ENCODE data around the gene ADAT3. TPM values are rescaled to one million over a fixed set of nuclear protein-coding genes. Genes with fewer than 3 reads are reported as not detected.

Gene ADAT3
- total and polyA plus RNA-seq, 8 donors = 1.3 to 9.4 (median 2.9) TPM

DNA sequence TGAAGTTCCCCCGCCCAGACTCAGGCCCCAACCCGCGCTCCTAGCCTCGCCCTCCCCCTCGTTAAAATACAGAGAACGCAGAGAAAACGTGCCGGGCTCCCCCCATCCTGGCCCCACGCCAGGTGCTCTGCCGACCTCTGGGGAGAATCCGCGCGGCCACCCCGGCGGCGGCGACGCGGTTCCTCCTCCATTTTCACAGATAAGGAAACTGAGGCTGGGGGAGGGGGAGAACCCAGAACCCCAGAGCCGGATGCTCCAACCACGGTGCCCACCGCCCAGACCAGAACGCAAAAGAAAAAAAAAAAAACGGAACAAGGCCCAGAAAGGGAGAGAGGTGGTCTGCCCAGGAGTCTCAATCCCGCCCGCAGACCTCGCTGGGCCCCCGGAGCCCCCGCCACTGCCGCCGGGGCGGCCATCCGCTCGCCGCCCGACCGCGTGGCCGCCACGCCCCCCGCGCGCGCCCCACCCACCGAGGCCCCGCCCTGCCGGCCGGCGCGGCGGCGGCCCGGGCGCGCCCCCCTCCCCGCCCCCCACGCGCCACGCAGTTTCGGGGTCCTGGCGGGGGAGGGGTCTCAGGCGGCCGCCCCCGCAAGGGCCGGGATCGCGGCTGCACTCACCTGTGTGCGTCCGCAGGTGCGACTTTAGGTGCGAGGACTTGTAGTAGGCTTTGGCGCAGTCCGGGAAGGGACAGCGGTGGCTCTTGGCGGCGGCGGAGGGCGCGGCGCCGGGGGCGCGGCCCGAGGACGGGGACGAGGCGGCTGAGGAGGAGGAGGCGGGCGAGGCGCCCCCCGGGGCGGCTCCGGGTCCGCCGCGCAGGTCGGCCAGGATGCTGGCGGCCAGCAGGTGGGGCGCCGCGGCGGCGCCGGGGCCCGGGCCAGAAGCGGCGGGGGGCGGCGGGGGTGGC is 42.5 kb upstream of the ADAT3 start:
- H3K27me3 ChIP-seq = no peaks in the 10 kb centered on the region

DNA sequence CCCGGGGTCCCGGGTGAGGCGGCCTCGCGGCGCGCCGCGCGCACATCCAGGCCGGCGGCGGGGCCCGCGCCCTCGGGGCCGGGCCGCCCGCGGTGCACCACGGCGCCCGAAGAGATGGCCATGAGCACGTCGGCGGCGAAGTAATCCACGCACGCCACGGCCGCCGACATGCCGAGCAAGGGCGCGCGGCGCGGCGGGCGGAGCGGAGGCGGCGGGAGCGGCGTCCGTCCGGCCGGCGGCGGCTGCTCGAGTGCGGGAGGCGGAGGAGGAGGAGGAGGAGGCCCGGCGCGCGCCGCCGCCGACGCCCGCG is 41.9 kb upstream of the ADAT3 start, which contains the start of gene KLF16:
Gene KLF16, minus strand, starts transcription at position 252 of the 310 bp plus-strand sequence. Its CDS starts 82 bp downstream, at position 170.
- DNase-seq = no peak
- peak within 1 kb of the TSS; percentile 72 to 78 for H3K4me3 ChIP-seq
- no peak for ATAC-seq
- H3K4me1 ChIP-seq = peaks cover 24 to 53% of the 10 kb centered on the region in 2 donors
- H3K36me3 ChIP-seq = peaks cover 0 to 4% of the 10 kb centered on the region in 2 donors
- peak within 1 kb of the TSS; percentile 84 to 98 for H3K27ac ChIP-seq
- intact Hi-C loops (cut with DNase I) = no loop called here
- H3K9me3 ChIP-seq = no peaks in the 10 kb centered on the region
- TF ChIP-seq, protein P1, sequence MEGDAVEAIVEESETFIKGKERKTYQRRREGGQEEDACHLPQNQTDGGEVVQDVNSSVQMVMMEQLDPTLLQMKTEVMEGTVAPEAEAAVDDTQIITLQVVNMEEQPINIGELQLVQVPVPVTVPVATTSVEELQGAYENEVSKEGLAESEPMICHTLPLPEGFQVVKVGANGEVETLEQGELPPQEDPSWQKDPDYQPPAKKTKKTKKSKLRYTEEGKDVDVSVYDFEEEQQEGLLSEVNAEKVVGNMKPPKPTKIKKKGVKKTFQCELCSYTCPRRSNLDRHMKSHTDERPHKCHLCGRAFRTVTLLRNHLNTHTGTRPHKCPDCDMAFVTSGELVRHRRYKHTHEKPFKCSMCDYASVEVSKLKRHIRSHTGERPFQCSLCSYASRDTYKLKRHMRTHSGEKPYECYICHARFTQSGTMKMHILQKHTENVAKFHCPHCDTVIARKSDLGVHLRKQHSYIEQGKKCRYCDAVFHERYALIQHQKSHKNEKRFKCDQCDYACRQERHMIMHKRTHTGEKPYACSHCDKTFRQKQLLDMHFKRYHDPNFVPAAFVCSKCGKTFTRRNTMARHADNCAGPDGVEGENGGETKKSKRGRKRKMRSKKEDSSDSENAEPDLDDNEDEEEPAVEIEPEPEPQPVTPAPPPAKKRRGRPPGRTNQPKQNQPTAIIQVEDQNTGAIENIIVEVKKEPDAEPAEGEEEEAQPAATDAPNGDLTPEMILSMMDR (IDR thresholded peaks at IDR 0.05) = no peak
- H3K27me3 ChIP-seq = no peaks in the 10 kb centered on the region

More for the DNA sequence above, 42.5 kb upstream of the ADAT3 start:
- intact Hi-C loops (cut with DNase I) = no loop called here
- TF ChIP-seq, protein P1 (IDR thresholded peaks at IDR 0.05) = no peak
- H3K36me3 ChIP-seq = peaks cover 0 to 4% of the 10 kb centered on the region in 2 donors
- H3K9me3 ChIP-seq = no peaks in the 10 kb centered on the region
- DNase-seq (peak in 3 of 4 donors; percentile 50 to 89 (median 57)), ATAC-seq (no peak)
- peak overlapping the region; percentile 61 to 76 for H3K4me3 ChIP-seq
- peak overlapping the region in 1 of 2 donors; percentile 80 for H3K27ac ChIP-seq
- H3K4me1 ChIP-seq = peaks cover 27 to 59% of the 10 kb centered on the region in 2 donors

DNA sequence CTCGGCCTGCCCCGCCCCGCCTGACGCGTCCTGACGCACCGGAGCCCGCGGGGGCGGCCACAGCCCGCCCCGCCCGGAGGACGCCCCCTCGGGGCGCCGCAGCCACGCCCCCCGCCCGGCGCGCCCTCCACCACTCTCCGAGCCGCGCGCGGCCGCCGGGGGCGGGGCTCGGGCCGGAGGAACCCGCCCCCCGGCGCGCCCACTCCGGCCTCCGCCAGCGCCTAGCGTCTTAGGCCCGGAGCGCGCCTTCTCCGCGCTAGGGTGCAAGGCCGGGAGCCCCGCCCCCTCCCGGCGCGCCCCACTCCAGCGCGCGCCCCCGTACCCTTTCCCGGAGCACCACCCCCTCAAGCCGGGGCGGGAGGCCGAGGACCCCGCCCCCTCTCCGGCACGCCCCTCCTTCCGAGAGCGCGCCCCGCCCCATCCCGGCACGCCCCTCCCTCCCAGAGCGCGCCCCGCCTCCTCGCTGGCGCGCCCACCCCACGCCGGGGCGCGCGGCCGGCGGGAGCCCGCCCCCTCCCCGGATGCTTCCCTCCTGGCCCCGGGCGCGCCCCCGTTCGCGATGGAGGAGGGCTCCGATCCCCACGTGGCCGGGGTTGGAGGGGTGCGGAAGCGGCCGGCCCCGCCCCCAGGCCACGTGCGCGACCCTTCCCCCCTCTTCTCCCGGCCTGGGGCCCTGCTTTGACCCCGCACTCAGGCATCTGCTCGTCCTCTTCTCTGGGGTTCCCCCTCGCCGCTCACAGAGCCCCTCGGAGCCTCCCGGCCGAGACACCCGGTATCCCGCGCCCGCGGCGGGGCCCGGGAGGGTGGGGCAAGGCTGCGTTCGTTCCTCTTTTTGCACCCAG is 41.3 kb upstream of the ADAT3 start:
- TF ChIP-seq, protein P1 (IDR thresholded peaks at IDR 0.05) = no peak
- intact Hi-C loops (cut with DNase I) = no loop called here

DNA sequence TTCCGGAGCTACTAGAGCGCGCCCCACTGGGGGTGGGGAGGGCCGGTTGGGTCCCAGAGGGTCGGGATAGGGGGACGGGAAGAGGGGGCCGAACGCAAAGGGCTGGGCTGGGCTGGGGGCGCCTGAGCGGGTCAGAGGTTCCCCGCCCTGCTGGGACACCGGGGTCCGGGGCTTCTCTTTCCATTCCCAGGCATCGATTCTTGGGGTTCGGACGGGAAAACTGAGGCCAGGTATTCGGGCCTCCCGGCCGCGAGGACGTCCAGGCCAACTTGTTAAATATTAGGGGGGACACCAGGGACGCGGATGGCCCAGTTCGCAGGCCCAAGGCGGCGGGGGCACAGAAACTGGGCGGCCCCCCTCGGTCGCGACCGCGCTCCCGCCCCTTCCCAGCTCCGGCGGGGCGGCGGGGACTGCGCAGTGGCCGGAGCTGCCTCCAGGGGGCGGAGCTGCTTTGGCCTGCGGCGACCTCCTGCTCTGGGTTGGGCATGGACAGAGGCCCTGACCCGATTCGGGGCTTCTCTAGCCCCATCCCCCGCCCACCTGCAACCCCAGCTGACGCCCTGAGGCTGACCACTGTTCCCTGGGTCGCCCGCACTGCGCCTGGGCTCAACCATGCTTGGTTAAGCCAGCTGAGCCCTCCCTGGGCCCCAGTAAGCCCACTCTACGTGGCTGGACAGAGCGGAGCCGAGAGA is 40.6 kb upstream of the ADAT3 start:
- no peaks in the 10 kb centered on the region for H3K27me3 ChIP-seq
- peaks cover 0 to 9% of the 10 kb centered on the region in 2 donors for H3K36me3 ChIP-seq
- ATAC-seq (peak; percentile 72), DNase-seq (peak in 3 of 4 donors; percentile 61 to 96 (median 81))
- TF ChIP-seq, protein P1 (IDR thresholded peaks at IDR 0.05) = peak; percentile 65 to 93
- peaks cover 20 to 39% of the 10 kb centered on the region in 2 donors for H3K4me1 ChIP-seq
- peak overlapping the region; percentile 84 to 98 for H3K27ac ChIP-seq
- no peaks in the 10 kb centered on the region for H3K9me3 ChIP-seq
- intact Hi-C loops (cut with DNase I) = no loop called here
- peak overlapping the region; percentile 72 to 78 for H3K4me3 ChIP-seq

More for the DNA sequence above, 41.3 kb upstream of the ADAT3 start:
- H3K4me3 ChIP-seq = peak overlapping the region; percentile 72 to 78
- no peaks in the 10 kb centered on the region for H3K27me3 ChIP-seq
- DNase-seq (peak; percentile 89 to 97 (median 93)), ATAC-seq (peak; percentile 86)
- peaks cover 0 to 4% of the 10 kb centered on the region in 2 donors for H3K36me3 ChIP-seq
- H3K27ac ChIP-seq = peak overlapping the region; percentile 84 to 98
- peaks cover 23 to 47% of the 10 kb centered on the region in 2 donors for H3K4me1 ChIP-seq
- no peaks in the 10 kb centered on the region for H3K9me3 ChIP-seq

Data from left lung (tissue), 10 donors.